ENCODE data around the gene ARRDC5. TPM values are rescaled to one million over a fixed set of nuclear protein-coding genes. Genes with fewer than 3 reads are reported as not detected.

The ARRDC5 gene
- polyA plus RNA-seq, 1 of the 3 experiments (the other 2 are of a cell fraction), result not detected

GRCh38 chr19:4843647-4843965, 59.1 kb downstream of the ARRDC5 start (continued):
- TF ChIP-seq USF2 (IDR thresholded peaks at IDR 0.05; ENCODE audit: borderline replicate concordance, low read depth, low read length) (no peak), YY1 (IDR thresholded peaks at IDR 0.05; ENCODE audit: low read depth) (no peak)

Small RNA genes within 50 kb of the gene (small RNA-seq; reads per million reads assigned to genes)
- 0 to 1.9 (median 0) reads per million in 7 experiments for gene MIR4747

Other genes with a start within 250 kb of the ARRDC5 start
- gene MYDGF, start 232.6 kb downstream of the ARRDC5 start, polyA plus RNA-seq (2012; rRNA removed), result 188 and 312 TPM in 2 replicates
- 10.5 and 17.1 TPM in 2 replicates for gene DPP9, start 179.1 kb downstream of the ARRDC5 start, polyA plus RNA-seq (2012; rRNA removed)
- 4.8 and 5.0 TPM in 2 replicates for gene FEM1A, start 111.2 kb downstream of the ARRDC5 start, polyA plus RNA-seq (2012; rRNA removed)
- gene TICAM1, start 71.2 kb downstream of the ARRDC5 start, polyA plus RNA-seq (2012; rRNA removed), result 1.8 and 2.7 TPM in 2 replicates
- 129 and 136 TPM in 2 replicates for gene PLIN3, start 35.2 kb downstream of the ARRDC5 start, polyA plus RNA-seq (2012; rRNA removed)
- gene UHRF1, start 6.6 kb upstream of the ARRDC5 start, polyA plus RNA-seq (2012; rRNA removed), result 23.9 and 43.4 TPM in 2 replicates
- gene KDM4B, start 66.2 kb upstream of the ARRDC5 start, polyA plus RNA-seq (2012; rRNA removed), result 10.0 and 12.2 TPM in 2 replicates

Data from SK-N-SH (cell line).